Retinal pigment epithelial cell (primary cell): Measurements from ENCODE around the gene ABCC5.
"Not testable (repeated sequence)": the region's sequence is repeated elsewhere in the genome, so short reads cannot be mapped to it uniquely, and the experiment has no call there.

Experiments
- DNase-seq: peaks from one replicate; pipeline ENCODE4 v3.0.0-alpha.2; 2010; ENCODE audit warnings: low read depth
- H3K4me3 ChIP-seq: 2 replicates; pipeline ENCODE4 v1.5.1; 2011; ENCODE audit warnings: mild to moderate bottlenecking, low read length, control low read depth, moderate library complexity
- TF ChIP-seq, protein P1 (sequence below): conservative IDR thresholded peaks from 2 replicates; pipeline ENCODE4 v1.5.1; 2011; ENCODE audit warnings: low read depth, low read length, control low read depth, inconsistent platforms

The ABCC5 gene

GRCh38 chr3:183880121-183880520 lies 137.6 kb downstream of the ABCC5 start:
- no peak overlapping the region for H3K4me3 ChIP-seq
- TF ChIP-seq, protein P1, sequence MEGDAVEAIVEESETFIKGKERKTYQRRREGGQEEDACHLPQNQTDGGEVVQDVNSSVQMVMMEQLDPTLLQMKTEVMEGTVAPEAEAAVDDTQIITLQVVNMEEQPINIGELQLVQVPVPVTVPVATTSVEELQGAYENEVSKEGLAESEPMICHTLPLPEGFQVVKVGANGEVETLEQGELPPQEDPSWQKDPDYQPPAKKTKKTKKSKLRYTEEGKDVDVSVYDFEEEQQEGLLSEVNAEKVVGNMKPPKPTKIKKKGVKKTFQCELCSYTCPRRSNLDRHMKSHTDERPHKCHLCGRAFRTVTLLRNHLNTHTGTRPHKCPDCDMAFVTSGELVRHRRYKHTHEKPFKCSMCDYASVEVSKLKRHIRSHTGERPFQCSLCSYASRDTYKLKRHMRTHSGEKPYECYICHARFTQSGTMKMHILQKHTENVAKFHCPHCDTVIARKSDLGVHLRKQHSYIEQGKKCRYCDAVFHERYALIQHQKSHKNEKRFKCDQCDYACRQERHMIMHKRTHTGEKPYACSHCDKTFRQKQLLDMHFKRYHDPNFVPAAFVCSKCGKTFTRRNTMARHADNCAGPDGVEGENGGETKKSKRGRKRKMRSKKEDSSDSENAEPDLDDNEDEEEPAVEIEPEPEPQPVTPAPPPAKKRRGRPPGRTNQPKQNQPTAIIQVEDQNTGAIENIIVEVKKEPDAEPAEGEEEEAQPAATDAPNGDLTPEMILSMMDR: no peak
- DNase-seq: no peak

GRCh38 chr3:183879243-183879642 lies 138.4 kb downstream of the ABCC5 start:
- TF ChIP-seq, protein P1: no peak
- no peak for DNase-seq
- no peak overlapping the region for H3K4me3 ChIP-seq

DNA sequence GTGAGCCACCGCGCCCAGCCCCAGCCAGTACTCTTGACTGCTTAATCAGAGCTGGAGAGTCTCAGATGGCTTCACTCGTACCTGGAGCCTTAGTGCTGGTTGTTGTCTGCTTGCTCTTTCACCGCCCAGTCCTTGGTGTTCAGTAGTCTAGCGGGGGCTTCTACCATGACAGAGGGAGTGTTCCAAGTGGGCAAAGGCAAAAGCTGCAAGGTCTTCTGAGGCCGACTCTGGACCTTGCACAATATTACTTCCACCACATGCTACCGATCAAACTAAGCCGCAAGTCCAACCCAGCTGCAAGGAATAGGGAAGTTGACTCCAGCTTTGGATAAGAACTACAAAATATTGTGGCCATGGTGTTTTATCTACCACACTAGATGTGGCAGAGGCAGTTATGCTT lies 139.6 kb downstream of the ABCC5 start:
- no peak for DNase-seq
- TF ChIP-seq, protein P1: no peak
- H3K4me3 ChIP-seq: no peak overlapping the region

GRCh38 chr3:183877227-183877626 lies 140.5 kb downstream of the ABCC5 start:
- H3K4me3 ChIP-seq, DNase-seq: not testable (repeated sequence)

GRCh38 chr3:183875411-183875810 lies 142.3 kb downstream of the ABCC5 start:
- DNase-seq: no peak
- H3K4me3 ChIP-seq: no peak overlapping the region
- TF ChIP-seq, protein P1: no peak

DNA sequence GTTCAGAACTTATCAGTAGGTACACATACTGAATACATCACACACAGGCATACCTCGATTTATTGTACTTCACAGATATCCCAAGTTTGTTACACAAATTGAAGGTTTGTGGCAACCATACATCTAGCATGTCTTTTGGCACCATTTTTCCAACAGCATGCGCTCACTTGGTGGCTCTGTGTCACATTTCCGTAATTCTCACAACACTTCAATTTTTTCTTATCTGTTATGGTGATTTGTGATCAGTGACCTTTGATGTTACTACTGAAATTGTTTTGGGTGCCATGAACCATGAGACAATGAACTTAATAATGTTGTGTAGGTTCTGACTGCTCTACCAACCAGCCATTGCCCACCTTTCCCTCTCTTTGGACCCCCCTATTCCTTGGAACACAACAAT lies 143.8 kb downstream of the ABCC5 start:
- TF ChIP-seq, protein P1: no peak
- no peak overlapping the region for H3K4me3 ChIP-seq
- no peak for DNase-seq

DNA sequence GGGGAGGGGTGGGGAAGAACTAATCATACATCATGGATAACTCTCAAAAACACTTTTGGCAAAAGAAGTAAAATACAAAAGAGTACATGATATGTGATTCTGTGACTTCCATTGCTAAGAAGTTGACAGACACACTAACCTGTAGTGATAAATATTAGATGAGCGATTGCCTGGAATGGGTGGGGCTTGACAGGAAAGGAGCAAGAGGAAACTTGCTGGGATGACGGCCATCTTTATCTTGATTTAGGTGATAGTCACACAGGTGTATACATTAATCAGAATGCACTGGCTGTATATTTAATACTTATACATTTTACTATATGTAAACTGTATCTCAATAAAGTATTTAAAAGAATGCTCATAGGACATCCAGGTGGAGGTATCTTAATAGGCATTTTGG lies 146.1 kb downstream of the ABCC5 start:
- no peak for DNase-seq
- H3K4me3 ChIP-seq: no peak overlapping the region
- TF ChIP-seq, protein P1: no peak

DNA sequence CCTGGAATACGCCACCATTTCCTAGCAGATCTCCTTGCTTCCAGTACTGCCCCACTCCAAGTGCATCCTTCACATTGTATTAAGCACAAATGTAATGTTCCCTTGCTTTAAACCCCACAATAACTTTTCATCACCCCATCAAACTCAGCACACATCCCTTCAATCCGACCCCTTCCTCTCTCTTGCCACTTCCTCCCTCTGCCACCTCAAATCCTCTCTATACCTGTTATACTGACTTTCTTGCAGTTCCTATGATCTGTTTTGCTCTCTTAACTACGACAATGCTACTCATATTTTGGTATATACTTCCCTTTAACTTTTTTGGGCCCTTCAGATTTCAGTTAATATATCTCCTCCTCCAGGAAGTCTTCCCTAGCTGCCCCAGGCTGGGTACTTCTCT lies 147.1 kb downstream of the ABCC5 start:
- TF ChIP-seq, protein P1: no peak
- DNase-seq: no peak
- no peak overlapping the region for H3K4me3 ChIP-seq
